Keratinocyte (primary cell): Measurements from ENCODE around the gene PLAAT2. TPM values are rescaled to one million over a fixed set of nuclear protein-coding genes. Genes with fewer than 3 reads are reported as not detected.

Experiments used
- DNase-seq: peaks from one replicate; pipeline ENCODE4 v3.0.0-alpha.2; 2011; ENCODE audit warnings: low read depth, missing footprints, low spot score
- FAIRE-seq: peaks from 2 replicates; lab custom pipeline; 2011; peaks lifted over from hg19 to GRCh38; lab: Jason Lieb, UNC
- H2AFZ ChIP-seq: 2 replicates; pipeline ENCODE4 v1.6.0; 2012; ENCODE audit warnings: low read length, control low read depth, inconsistent platforms; ENCODE audit not compliant: control insufficient read depth
- H3K27ac ChIP-seq: 2 replicates; pipeline ENCODE4 v1.5.1; 2011; ENCODE audit warnings: low read length; ENCODE audit not compliant: control insufficient read depth, insufficient read depth
- H3K27me3 ChIP-seq: 3 replicates; pipeline ENCODE4 v1.6.0; 2011; ENCODE audit warnings: low read length; ENCODE audit not compliant: control insufficient read depth, insufficient read depth; ENCODE audit errors: extremely low read depth
- H3K36me3 ChIP-seq, 2 experiments: 2 replicates in 1 of 2; 3 replicates in 1 of 2; pipeline ENCODE4 v1.5.1; 2011; ENCODE audit warnings: low read length in 2 of 2, mild to moderate bottlenecking in 1 of 2; ENCODE audit not compliant: control insufficient read depth in 2 of 2, insufficient read depth in 2 of 2; ENCODE audit errors: extremely low read depth in 1 of 2
- H3K4me1 ChIP-seq: 3 replicates; pipeline ENCODE4 v1.5.1; 2011; ENCODE audit warnings: low read length; ENCODE audit not compliant: control insufficient read depth, insufficient read depth; ENCODE audit errors: extremely low read depth
- H3K4me2 ChIP-seq: 3 replicates; pipeline ENCODE4 v1.6.0; 2011; ENCODE audit warnings: low read depth, low read length; ENCODE audit not compliant: control insufficient read depth, insufficient read depth; ENCODE audit errors: extremely low read depth
- H3K4me3 ChIP-seq, 3 experiments: fragments of 200-600 bp in 1 of 3; sonication (generic) in 1 of 3; 2 replicates in 2 of 3; 3 replicates in 1 of 3; pipeline ENCODE4 v1.5.1; 2011 to 2016; ENCODE audit warnings: low read length in 3 of 3, mild to moderate bottlenecking in 3 of 3, control low read depth in 2 of 3, inconsistent platforms in 1 of 3, low read depth in 1 of 3, mixed read lengths in 1 of 3, mixed run types in 1 of 3, moderate library complexity in 1 of 3; ENCODE audit not compliant: control insufficient read depth in 2 of 3, insufficient read depth in 2 of 3; ENCODE audit errors: extremely low read depth in 1 of 3
- H3K79me2 ChIP-seq: 2 replicates; pipeline ENCODE4 v1.6.0; 2012; ENCODE audit warnings: low read length; ENCODE audit not compliant: control insufficient read depth, insufficient read depth
- H3K9ac ChIP-seq: 3 replicates; pipeline ENCODE4 v1.6.0; 2011; ENCODE audit warnings: low read length; ENCODE audit not compliant: control insufficient read depth, insufficient read depth; ENCODE audit errors: extremely low read depth
- H3K9me1 ChIP-seq: 3 replicates; pipeline ENCODE4 v1.6.0; 2011; ENCODE audit warnings: low read length; ENCODE audit not compliant: control insufficient read depth, insufficient read depth; ENCODE audit errors: extremely low read depth
- H3K9me3 ChIP-seq: 2 replicates; pipeline ENCODE4 v1.5.1; 2012; ENCODE audit warnings: low read depth, low read length; ENCODE audit not compliant: control insufficient read depth
- H4K20me1 ChIP-seq: 3 replicates; pipeline ENCODE4 v1.6.0; 2011; ENCODE audit warnings: low read length; ENCODE audit not compliant: control insufficient read depth, insufficient read depth; ENCODE audit errors: extremely low read depth
- EZH2 ChIP-seq: IDR thresholded peaks from one replicate; pipeline ENCODE4 v1.6.1; 2012; ENCODE audit warnings: inconsistent platforms, mild to moderate bottlenecking, low read length, moderate library complexity
- dilution Hi-C: fragments of 300-500 bp; cut with MboI; formaldehyde crosslinking; loops from one replicate; pipeline ENCODE4 v1.7.0; 2020; ENCODE audit warnings: low sequenced_read_pairs; ENCODE audit not compliant: extremely low pct_ligation_motif_present
- polyA plus RNA-seq, 5 experiments: library from polyadenylated mRNA; depleted of rRNA in 3 of 5; stranded (reverse) in 3 of 5; stranded (forward) in 1 of 5; unstranded in 1 of 5; fragments of >200 nt; gene quantifications; 1 replicate in 1 of 5; 2 replicates in 3 of 5; 3 replicates in 1 of 5; pipeline versions ENCODE4 v1.2.1 to v1.2.3, GENCODE V29; 2011 to 2012; ENCODE audit warnings: missing spikeins in 2 of 5, low read depth in 1 of 5, low replicate concordance in 1 of 5
- TF ChIP-seq, protein P1 (sequence below), 3 experiments: IDR thresholded peaks in 1 of 3; conservative IDR thresholded peaks in 1 of 3; optimal IDR thresholded peaks in 1 of 3; 2 replicates in 2 of 3; 3 replicates in 1 of 3; pipeline versions ENCODE3 to v1.5.1; 2011; ENCODE audit warnings: low read length in 3 of 3, mild to moderate bottlenecking in 3 of 3, moderate library complexity in 2 of 3, control low read depth in 1 of 3, inconsistent platforms in 1 of 3; ENCODE audit not compliant: insufficient read depth in 2 of 3; ENCODE audit errors: extremely low read depth in 1 of 3

The PLAAT2 gene
- polyA plus RNA-seq, 1 donor (not counting 4 experiments of a cell fraction or from before 2014, with no cell fraction given): 0.29 TPM

DNA sequence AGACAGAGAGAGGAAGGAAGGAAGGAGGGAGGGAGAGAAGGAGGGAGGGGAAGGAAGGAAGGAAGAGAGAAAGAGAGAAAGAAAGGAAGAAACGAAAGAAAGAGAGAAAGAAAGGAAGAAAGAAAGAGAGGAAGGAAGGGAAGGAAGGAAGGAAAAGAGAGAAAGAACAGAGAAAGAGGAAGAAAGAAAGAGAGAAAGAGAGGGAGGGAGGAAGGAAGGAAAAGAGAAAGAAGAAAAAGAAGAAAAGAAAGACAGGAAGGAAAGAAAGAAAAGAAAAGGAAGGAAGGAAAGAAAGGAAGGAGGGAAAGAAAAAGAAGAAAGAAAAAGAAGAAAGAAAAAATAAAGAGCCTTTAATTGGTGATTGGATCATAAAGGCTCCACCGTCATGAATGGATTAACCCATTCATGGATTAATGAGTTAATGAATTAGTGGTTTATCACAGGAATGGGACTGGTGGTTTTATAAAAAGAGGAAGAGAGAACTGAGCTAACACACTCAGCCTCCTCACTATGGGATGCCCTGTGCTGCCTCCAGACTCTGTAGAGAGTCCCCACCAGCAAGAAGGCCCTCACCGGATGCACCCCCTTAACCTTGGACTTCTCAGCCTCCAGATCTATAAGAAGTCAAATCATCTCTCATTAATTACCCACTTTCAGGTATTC lies 9.0 kb upstream of the PLAAT2 start:
- Histone ChIP-seq H4K20me1 (no peaks in the 10 kb centered on the region), H3K9me3 (no peaks in the 10 kb centered on the region), H2AFZ (no peak overlapping the region), H3K9ac (no peak overlapping the region), H3K4me2 (no peak overlapping the region), H3K27me3 (no peaks in the 10 kb centered on the region), H3K27ac (no peak overlapping the region), H3K79me2 (no peaks in the 10 kb centered on the region), H3K9me1 (no peaks in the 10 kb centered on the region), H3K4me3 (no peak overlapping the region), H3K4me1 (peaks cover 10% of the 10 kb centered on the region), H3K36me3 (no peaks in the 10 kb centered on the region)
- no peak for FAIRE-seq
- DNase-seq: no peak
- dilution Hi-C loops: no loop called here
- no peak for TF ChIP-seq EZH2
- TF ChIP-seq, protein P1, sequence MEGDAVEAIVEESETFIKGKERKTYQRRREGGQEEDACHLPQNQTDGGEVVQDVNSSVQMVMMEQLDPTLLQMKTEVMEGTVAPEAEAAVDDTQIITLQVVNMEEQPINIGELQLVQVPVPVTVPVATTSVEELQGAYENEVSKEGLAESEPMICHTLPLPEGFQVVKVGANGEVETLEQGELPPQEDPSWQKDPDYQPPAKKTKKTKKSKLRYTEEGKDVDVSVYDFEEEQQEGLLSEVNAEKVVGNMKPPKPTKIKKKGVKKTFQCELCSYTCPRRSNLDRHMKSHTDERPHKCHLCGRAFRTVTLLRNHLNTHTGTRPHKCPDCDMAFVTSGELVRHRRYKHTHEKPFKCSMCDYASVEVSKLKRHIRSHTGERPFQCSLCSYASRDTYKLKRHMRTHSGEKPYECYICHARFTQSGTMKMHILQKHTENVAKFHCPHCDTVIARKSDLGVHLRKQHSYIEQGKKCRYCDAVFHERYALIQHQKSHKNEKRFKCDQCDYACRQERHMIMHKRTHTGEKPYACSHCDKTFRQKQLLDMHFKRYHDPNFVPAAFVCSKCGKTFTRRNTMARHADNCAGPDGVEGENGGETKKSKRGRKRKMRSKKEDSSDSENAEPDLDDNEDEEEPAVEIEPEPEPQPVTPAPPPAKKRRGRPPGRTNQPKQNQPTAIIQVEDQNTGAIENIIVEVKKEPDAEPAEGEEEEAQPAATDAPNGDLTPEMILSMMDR (optimal IDR thresholded peaks at IDR 0.05 in 1 of 3, IDR thresholded peaks at IDR 0.05 in 1 of 3, conservative IDR thresholded peaks at IDR 0.05 in 1 of 3; ENCODE audit: extremely low read depth in 1 of 3, insufficient read depth in 2 of 3, low read length in 3 of 3): no peak

- DNase-seq: no peak
- H3K27me3 ChIP-seq: no peaks in the 10 kb centered on the region
- no peak overlapping the region for H3K27ac ChIP-seq
- no peaks in the 10 kb centered on the region for H3K9me1 ChIP-seq
- no peak overlapping the region for H2AFZ ChIP-seq
- no peaks in the 10 kb centered on the region for H3K9me3 ChIP-seq
- no peaks in the 10 kb centered on the region for H3K79me2 ChIP-seq
- no peak overlapping the region for H3K4me3 ChIP-seq
- no peak for FAIRE-seq
- no peaks in the 10 kb centered on the region for H4K20me1 ChIP-seq
- H3K36me3 ChIP-seq: no peaks in the 10 kb centered on the region
- H3K9ac ChIP-seq: no peak overlapping the region
- dilution Hi-C loops: no loop called here
- H3K4me1 ChIP-seq: peaks cover 34% of the 10 kb centered on the region
- TF ChIP-seq, protein P1 (optimal IDR thresholded peaks at IDR 0.05 in 1 of 3, IDR thresholded peaks at IDR 0.05 in 1 of 3, conservative IDR thresholded peaks at IDR 0.05 in 1 of 3; ENCODE audit: extremely low read depth in 1 of 3, insufficient read depth in 2 of 3, low read length in 3 of 3): no peak
- TF ChIP-seq EZH2: no peak
- H3K4me2 ChIP-seq: no peak overlapping the region
Measured at GRCh38 chr11:63569570-63569969, 6.4 kb upstream of the PLAAT2 start.
